Stomach (tissue), 9 donors: ENCODE measurements around the gene CNTN5. TPM values are rescaled to one million over a fixed set of nuclear protein-coding genes. Genes with fewer than 3 reads are reported as not detected.

Experiments
- DNase-seq, 2 donors: peaks; one replicate each; pipeline versions ENCODE4 v3.0.0 to v3.0.0-alpha.2; 2013 to 2019
- H3K27ac ChIP-seq, 5 donors: fragments of 200-600 bp in 4 of 5; sonication (generic) in 4 of 5; one replicate each; pipeline ENCODE4 v1.5.1; 2013 to 2019; ENCODE audit warnings: mild to moderate bottlenecking in 1 of 5, moderate library complexity in 1 of 5
- H3K27me3 ChIP-seq, 3 donors: fragments of 200-600 bp; sonication (generic); one replicate each; pipeline ENCODE4 v1.5.1; 2017 to 2019; ENCODE audit warnings: mixed run types in 1 of 3
- H3K36me3 ChIP-seq, 4 donors: fragments of 200-600 bp; sonication (generic); 1 replicate in 3 of 4; 2 replicates in 1 of 4; pipeline ENCODE4 v1.5.1; 2016 to 2019
- H3K4me1 ChIP-seq, 4 donors: fragments of 200-600 bp; sonication (generic); one replicate each; pipeline ENCODE4 v1.5.1; 2016 to 2019
- H3K4me3 ChIP-seq, 4 donors: fragments of 200-600 bp; sonication (generic) in 3 of 4; one replicate each; pipeline ENCODE4 v1.5.1; 2016 to 2019; ENCODE audit warnings: mild to moderate bottlenecking in 1 of 4
- H3K9me3 ChIP-seq, 4 donors: fragments of 200-600 bp; sonication (generic); one replicate each; pipeline ENCODE4 v1.5.1; 2016 to 2019
- CTCF ChIP-seq, 7 experiments: fragments of 450-650 bp in 4 of 7; fragments of 200-600 bp in 3 of 7; sonication (generic) in 3 of 7; IDR thresholded peaks; one replicate each; pipeline ENCODE4 v1.5.1; 2016 to 2019; ENCODE audit warnings: antibody characterized with exemption in 7 of 7, control low read depth in 2 of 7, mild to moderate bottlenecking in 1 of 7
- EP300 ChIP-seq: sonication (generic); formaldehyde crosslinking; IDR thresholded peaks from one replicate; pipeline ENCODE4 v1.6.1; 2017; ENCODE audit warnings: antibody characterized with exemption
- POLR2A ChIP-seq, 4 donors: fragments of 450-650 bp; IDR thresholded peaks; one replicate each; pipeline ENCODE4 v1.6.1; 2016; ENCODE audit warnings: antibody characterized with exemption in 4 of 4, control low read depth in 2 of 4, mild to moderate bottlenecking in 1 of 4, moderate library complexity in 1 of 4
- POLR2AphosphoS5 ChIP-seq, 3 donors: sonication (generic); formaldehyde crosslinking; IDR thresholded peaks; one replicate each; pipeline ENCODE4 v1.6.1; 2016; ENCODE audit warnings: antibody characterized with exemption in 3 of 3
- WGBS, 5 donors: extraction: QIAGEN DNeasy Blood & Tissue Kit in 3 of 5; methylation state at CpG; one replicate each; pipeline versions ENCODE4 v1.1.5 to v1.1.7; 2013 to 2018; 5-methylcytosine and 5-hydroxymethylcytosine counted together
- intact Hi-C: fragments of 100-400 bp; cut with DNase I; formaldehyde crosslinking; loops from one replicate; pipeline ENCODE4 v1.15.1; 2023; ENCODE audit warnings: low total_unique reads
- polyA plus RNA-seq, 3 donors: library from polyadenylated mRNA; stranded (reverse); fragments of 200-250 nt; gene quantifications; one replicate each; pipeline ENCODE4 v1.2.3, GENCODE V29; 2013
- total RNA-seq, 5 donors: library from RNA; depleted of rRNA; stranded (reverse); fragments of >200 nt; gene quantifications; one replicate each; pipeline versions ENCODE4 v1.1.0 to v1.2.3, GENCODE V29; 2014 to 2016
- donor health status: healthy with polysubstance abuse.
- donor health status: Bipolar disorder and iron deficiency.
- donor health status: healthy.

Gene CNTN5
- total and polyA plus RNA-seq, 8 donors: 0.05 to 9.9 TPM; not detected in 6

DNA sequence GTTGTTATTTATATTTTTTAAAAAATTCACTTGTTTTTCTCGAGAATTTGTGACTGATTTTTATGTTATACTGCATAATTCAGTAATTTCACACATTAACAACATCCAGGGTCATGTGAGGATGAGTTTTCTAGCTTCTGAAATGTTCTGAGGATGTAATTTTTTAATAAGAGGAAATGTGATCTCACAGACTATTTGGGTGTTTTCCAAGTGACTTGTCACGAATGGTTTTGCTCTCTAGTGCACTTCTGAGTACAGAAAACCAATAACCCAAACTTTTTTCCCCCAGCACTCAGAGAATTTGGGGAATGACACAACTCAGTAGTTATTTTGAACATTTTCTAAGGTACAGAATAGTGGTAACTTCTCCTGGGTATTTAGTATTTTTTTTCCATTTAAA, 845.2 kb downstream of the CNTN5 start:
- Histone ChIP-seq H3K27ac (no peak overlapping the region), H3K9me3 (no peaks in the 10 kb centered on the region), H3K36me3 (no peaks in the 10 kb centered on the region), H3K4me1 (no peaks in the 10 kb centered on the region), H3K4me3 (no peak overlapping the region), H3K27me3 (no peaks in the 10 kb centered on the region)
- no peak for TF ChIP-seq CTCF (IDR thresholded peaks at IDR 0.05)
- no peak for TF ChIP-seq EP300
- no peak for TF ChIP-seq POLR2AphosphoS5 (IDR thresholded peaks at IDR 0.05)
- no peak for TF ChIP-seq POLR2A (IDR thresholded peaks at IDR 0.05)
- 15 to 35% (median 20%) methylated on average over 2 of the region's 2 CpGs for WGBS, 5 donors
- intact Hi-C loops: no loop called here
- peak in 1 of 2 donors; percentile 8 for DNase-seq

DNA sequence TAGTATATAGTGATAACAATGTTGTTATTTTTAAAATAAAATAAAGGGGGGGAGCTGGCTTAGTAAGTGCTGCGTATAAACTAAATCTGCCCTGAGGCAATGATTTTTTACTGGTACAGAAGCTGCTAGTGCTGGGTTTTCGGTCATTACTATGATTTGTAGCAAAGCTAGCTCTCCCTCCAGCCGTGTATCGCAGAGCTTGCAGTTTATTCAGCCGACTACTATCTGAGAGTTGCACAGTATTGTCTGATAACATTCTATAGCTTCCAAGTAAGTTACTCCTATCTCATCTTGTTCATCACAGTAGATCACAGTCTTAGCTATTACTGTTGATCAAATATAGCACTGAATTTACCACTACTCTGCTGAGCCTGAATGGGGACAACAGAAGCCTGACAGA, 860.9 kb downstream of the CNTN5 start:
- WGBS, 5 donors: 28 to 46% (median 35%) methylated on average over 5 of the region's 5 CpGs
- no peak for DNase-seq
- no peaks in the 10 kb centered on the region for H3K4me1 ChIP-seq
- TF ChIP-seq POLR2AphosphoS5 (IDR thresholded peaks at IDR 0.05) (no peak), EP300 (no peak), POLR2A (IDR thresholded peaks at IDR 0.05) (no peak), CTCF (IDR thresholded peaks at IDR 0.05) (no peak)
- H3K27ac ChIP-seq: no peak overlapping the region
- intact Hi-C loops: no loop called here
- H3K4me3 ChIP-seq: no peak overlapping the region
- no peaks in the 10 kb centered on the region for H3K36me3 ChIP-seq
- no peaks in the 10 kb centered on the region for H3K9me3 ChIP-seq
- H3K27me3 ChIP-seq: no peaks in the 10 kb centered on the region

GRCh38 chr11:99884750-99885149, 864.0 kb downstream of the CNTN5 start:
- intact Hi-C loops: no loop called here
- 72 to 81% (median 77%) methylated on average over 6 of the region's 6 CpGs for WGBS, 5 donors
- H3K27ac ChIP-seq: no peak overlapping the region
- TF ChIP-seq POLR2A (IDR thresholded peaks at IDR 0.05): no peak
- TF ChIP-seq POLR2AphosphoS5 (IDR thresholded peaks at IDR 0.05): no peak
- TF ChIP-seq CTCF (IDR thresholded peaks at IDR 0.05): no peak
- no peak for TF ChIP-seq EP300
- H3K9me3 ChIP-seq: no peaks in the 10 kb centered on the region
- no peaks in the 10 kb centered on the region for H3K36me3 ChIP-seq
- no peak overlapping the region for H3K4me3 ChIP-seq
- no peak for DNase-seq
- no peaks in the 10 kb centered on the region for H3K27me3 ChIP-seq
- H3K4me1 ChIP-seq: no peaks in the 10 kb centered on the region

DNA sequence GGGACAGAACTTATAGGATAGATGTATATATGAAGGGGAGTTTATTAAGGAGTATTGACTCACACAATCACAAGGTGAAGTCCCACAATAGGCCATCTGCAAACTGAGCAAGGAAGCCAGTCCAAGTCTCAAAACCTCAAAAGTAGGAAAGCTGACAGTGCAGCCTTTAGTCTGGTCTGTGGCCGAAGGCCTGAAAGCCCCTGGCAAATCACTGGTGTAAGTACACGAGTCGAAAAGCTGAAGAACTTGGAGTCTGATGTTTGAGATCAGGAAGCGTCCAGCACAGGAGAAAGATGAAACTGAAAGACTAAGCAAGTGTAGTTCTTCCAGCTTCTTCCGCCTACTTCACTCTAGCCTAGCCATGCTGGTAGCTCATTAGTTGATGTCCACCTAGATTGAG, 866.7 kb downstream of the CNTN5 start:
- 84 to 93% (median 89%) methylated on average over 5 of the region's 5 CpGs for WGBS, 5 donors
- intact Hi-C loops: no loop called here

More for the DNA sequence above, 866.7 kb downstream of the CNTN5 start:
- H3K9me3 ChIP-seq: no peaks in the 10 kb centered on the region
- H3K4me3 ChIP-seq: no peak overlapping the region
- no peak overlapping the region for H3K27ac ChIP-seq
- H3K4me1 ChIP-seq: no peaks in the 10 kb centered on the region
- DNase-seq: no peak
- no peaks in the 10 kb centered on the region for H3K36me3 ChIP-seq
- TF ChIP-seq POLR2A (IDR thresholded peaks at IDR 0.05) (no peak), POLR2AphosphoS5 (IDR thresholded peaks at IDR 0.05) (no peak), EP300 (no peak), CTCF (IDR thresholded peaks at IDR 0.05) (no peak)
- H3K27me3 ChIP-seq: no peaks in the 10 kb centered on the region
